ENCODE measurements around the gene FAIM.

FAIM gene

DNA sequence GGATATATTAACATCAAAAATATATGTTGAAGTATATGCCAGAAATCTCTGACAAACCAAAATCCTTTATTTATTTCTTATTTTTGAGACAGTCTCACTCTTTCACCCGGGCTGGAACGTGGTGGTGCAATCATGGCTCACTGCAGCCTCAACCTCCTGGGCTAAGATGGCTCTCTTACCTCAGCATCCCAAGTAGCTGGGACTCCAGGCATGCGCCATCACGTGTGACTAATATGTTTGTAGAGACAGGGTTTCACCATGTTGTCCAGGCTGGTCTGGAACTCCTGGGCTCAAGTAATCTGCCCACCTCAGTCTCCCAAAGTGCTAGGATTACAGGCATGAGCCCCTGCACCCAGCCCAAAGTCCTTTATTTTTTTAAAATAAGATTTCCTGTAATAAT is 11.9 kb downstream of the FAIM start:
- no peak for DNase-seq (ENCODE audit: low spot score)
- TF ChIP-seq, protein P1, sequence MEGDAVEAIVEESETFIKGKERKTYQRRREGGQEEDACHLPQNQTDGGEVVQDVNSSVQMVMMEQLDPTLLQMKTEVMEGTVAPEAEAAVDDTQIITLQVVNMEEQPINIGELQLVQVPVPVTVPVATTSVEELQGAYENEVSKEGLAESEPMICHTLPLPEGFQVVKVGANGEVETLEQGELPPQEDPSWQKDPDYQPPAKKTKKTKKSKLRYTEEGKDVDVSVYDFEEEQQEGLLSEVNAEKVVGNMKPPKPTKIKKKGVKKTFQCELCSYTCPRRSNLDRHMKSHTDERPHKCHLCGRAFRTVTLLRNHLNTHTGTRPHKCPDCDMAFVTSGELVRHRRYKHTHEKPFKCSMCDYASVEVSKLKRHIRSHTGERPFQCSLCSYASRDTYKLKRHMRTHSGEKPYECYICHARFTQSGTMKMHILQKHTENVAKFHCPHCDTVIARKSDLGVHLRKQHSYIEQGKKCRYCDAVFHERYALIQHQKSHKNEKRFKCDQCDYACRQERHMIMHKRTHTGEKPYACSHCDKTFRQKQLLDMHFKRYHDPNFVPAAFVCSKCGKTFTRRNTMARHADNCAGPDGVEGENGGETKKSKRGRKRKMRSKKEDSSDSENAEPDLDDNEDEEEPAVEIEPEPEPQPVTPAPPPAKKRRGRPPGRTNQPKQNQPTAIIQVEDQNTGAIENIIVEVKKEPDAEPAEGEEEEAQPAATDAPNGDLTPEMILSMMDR (IDR thresholded peaks at IDR 0.05; ENCODE audit: extremely low read depth, missing control alignments), result no peak

GRCh38 chr3:138624518-138624917 is 15.9 kb downstream of the FAIM start:
- TF ChIP-seq, protein P1 (IDR thresholded peaks at IDR 0.05; ENCODE audit: extremely low read depth, missing control alignments), result no peak
- no peak for DNase-seq (ENCODE audit: low spot score)

DNA sequence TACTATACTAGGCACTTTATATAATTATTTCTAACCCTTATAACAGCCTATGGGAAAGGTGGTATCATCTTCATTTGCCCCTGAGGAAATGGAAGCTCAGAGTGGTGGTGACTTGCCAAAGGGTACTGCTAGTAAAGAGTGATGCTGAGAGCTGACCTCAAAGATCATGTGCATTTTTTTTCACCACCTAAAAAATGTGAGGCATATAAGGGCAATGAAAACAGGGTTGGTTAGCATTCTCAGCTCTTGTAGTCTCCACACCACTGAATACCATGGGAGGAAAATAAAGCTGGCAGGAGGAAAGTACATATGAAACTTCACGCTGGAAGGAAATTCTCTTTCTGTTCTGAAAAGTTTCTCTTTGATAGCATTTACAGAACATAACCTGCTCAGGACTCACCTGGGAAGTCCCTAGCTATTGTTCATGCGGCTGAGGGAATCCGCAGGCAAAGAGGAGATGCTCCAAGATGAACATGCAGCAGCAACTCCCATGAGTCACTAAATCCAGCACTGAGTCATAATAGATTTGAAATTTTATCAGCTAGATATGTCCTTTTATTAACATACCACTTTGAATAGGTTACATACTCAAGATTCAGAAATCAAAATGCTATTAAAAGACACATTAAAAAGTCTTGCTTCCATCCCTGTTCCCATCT is 17.3 kb downstream of the FAIM start:
- TF ChIP-seq, protein P1 (IDR thresholded peaks at IDR 0.05; ENCODE audit: extremely low read depth, missing control alignments), result no peak
- DNase-seq (ENCODE audit: low spot score), result no peak

GRCh38 chr3:138629526-138629925 is 21.0 kb downstream of the FAIM start:
- TF ChIP-seq, protein P1 (IDR thresholded peaks at IDR 0.05; ENCODE audit: extremely low read depth, missing control alignments), result no peak
- DNase-seq (ENCODE audit: low spot score), result no peak

GRCh38 chr3:138638641-138639040 is 30.1 kb downstream of the FAIM start:
- no peak for DNase-seq (ENCODE audit: low spot score)
- TF ChIP-seq, protein P1 (IDR thresholded peaks at IDR 0.05; ENCODE audit: extremely low read depth, missing control alignments), result no peak

GRCh38 chr3:138640537-138640936 is 32.0 kb downstream of the FAIM start:
- TF ChIP-seq, protein P1 (IDR thresholded peaks at IDR 0.05; ENCODE audit: extremely low read depth, missing control alignments), result no peak
- no peak for DNase-seq (ENCODE audit: low spot score)

GRCh38 chr3:138642226-138642926 is 33.8 kb downstream of the FAIM start:
- TF ChIP-seq, protein P1 (IDR thresholded peaks at IDR 0.05; ENCODE audit: extremely low read depth, missing control alignments), result no peak
- DNase-seq (ENCODE audit: low spot score), result no peak
